EH (cell line): ENCODE results near the gene SPON1.

ENCODE experiments used
- DNase-seq: peaks from one replicate; pipeline ENCODE4 v3.0.0-alpha.2; 2015; ENCODE audit warnings: low read depth

The SPON1 gene

DNA sequence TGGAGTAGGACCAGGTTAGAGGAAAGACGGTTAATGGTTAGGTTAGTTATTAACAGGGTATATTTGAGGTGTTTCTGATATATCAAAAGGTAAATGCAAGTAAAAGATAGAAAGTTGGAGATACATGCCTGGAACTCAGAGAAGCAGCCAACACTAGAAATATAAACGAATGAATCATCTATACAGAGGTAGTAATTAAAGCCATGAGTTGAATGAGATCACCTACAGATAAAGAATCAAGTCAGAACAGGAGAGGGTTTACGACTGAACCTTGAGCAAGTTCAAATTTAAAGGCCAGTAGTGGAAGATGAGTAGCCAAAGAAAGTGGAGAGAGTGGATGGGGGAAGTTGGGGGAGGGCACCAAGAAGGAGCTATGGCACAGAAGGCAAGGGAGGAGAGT is 73.9 kb downstream of the SPON1 start:
- no peak for DNase-seq

DNA sequence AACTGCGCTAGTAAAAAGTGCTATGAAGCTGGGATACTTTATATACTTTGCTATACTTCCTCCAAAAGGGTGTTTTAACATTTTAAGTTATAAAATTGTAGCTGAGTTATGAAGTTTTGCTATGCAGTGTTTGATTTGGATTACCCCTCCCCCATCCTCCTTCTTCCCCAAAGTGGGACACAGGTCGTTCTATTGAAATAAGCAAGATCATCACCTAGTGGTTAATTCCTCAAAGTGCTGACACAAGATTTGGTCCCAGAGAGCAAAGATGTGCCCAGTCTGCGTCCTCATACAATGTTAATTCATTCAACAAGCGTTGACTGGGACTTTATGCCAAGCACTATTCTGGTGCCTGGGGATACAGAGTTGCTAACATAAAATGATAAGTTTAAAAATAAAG is 78.5 kb downstream of the SPON1 start:
- DNase-seq: peak; percentile 20

DNA sequence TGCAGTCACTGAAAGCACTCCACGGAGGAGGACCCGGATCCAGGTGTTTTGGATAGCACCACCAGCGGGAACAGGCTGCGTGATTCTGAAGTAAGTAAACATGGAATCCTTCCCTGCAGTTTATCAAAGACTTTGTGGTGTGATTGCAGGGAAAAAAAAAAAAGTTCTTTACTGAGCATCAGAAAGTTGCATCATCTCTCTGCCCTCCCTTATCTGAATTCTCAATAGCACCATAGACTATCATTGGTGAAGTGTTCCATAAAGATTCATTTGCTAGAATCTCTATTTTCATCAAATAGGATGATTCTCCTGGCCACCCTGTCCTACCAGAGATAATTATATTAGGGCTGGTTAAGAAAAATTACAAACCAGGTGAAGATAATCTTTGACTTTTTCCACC is 79.0 kb downstream of the SPON1 start:
- no peak for DNase-seq

DNA sequence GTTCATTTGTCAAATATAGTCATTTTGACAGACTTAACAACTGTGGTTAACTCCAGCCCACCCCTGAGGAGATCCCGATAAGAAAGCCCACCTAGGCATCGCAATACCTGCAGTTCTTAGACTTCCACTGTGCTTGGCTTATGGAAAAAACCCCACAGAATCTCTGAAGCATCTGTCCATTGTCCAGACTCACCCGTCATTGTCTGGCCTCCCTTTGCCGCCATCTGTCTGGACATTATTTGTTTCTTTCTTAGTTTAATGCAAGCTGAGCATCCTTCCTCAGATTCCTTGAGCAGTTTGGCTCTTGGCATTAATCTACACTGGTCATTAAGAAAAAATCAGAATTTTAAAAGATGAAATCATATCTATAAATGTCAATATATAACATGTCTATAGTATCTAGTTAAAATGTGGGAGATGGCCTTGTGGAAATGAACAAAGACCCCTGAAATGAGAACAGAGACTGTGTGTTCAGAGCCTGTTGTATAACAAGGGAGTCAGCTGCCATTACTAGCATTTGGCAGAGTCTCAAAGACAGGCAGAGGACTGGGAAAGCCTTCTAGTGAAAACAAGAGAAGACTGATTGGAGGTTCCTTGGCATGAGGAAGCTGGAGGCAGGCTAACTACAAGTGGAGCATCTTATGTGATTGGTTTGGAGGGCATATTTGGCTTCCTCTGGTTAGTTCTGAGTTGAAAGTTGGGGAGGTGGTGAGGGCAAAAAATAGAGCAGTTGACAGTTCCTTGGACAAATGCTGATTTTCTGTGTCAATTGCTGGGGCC is 80.4 kb downstream of the SPON1 start:
- no peak for DNase-seq

DNA sequence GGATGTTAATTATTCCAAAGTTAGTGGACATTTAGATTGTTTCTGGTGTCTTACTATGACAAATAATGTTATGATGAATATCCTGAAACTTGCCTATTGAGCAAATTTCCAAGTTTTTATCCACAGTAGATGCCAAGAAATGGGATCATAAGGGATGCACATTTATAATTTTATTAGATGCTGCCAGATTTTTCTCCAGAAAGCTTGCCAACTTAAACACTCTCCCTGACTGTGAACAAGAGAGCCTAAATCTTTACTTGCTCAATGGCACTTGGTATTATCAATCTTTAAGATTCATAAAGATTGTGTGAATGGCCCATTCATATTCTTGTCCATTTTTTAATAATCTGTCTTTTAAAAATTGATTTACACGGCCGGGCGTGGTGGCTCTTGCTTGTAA is 82.4 kb downstream of the SPON1 start:
- no peak for DNase-seq

DNA sequence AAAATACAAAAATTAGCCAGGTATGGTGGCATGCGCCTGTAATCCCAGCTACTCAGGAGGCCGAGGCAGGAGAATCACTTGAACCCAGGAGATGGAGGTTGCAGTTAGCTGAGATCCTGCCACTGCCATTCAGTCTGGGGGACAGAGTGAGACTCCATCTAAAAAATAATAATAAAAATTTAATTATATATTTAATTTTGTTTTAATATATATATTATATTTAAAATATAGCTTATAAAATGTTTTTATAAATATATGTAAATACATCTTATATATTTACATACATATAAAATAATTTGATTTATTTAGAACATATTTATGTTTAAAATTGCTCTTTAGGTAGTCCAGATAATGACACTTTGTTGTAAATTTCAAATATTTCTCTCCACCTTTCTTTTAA is 82.9 kb downstream of the SPON1 start:
- DNase-seq: no peak

DNA sequence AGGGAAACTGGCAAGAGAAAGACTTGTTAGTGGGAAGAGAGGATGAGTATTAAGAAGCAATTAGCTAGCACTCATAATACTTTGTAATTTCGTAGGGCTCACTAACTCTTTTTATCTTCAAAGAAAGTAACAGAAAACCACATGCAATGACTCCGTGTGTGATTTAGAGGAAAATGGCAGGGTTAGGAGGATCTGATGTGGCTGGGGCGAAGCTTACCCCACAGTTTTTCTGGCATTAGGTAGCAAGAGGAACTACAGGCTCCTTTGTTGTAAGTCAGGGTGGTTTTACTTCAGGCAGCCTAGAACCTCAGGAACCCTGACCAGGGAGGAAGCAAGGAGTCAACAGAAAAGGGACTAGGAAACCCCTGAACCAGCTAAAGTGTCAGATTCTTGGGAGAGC is 89.7 kb downstream of the SPON1 start:
- DNase-seq: no peak

DNA sequence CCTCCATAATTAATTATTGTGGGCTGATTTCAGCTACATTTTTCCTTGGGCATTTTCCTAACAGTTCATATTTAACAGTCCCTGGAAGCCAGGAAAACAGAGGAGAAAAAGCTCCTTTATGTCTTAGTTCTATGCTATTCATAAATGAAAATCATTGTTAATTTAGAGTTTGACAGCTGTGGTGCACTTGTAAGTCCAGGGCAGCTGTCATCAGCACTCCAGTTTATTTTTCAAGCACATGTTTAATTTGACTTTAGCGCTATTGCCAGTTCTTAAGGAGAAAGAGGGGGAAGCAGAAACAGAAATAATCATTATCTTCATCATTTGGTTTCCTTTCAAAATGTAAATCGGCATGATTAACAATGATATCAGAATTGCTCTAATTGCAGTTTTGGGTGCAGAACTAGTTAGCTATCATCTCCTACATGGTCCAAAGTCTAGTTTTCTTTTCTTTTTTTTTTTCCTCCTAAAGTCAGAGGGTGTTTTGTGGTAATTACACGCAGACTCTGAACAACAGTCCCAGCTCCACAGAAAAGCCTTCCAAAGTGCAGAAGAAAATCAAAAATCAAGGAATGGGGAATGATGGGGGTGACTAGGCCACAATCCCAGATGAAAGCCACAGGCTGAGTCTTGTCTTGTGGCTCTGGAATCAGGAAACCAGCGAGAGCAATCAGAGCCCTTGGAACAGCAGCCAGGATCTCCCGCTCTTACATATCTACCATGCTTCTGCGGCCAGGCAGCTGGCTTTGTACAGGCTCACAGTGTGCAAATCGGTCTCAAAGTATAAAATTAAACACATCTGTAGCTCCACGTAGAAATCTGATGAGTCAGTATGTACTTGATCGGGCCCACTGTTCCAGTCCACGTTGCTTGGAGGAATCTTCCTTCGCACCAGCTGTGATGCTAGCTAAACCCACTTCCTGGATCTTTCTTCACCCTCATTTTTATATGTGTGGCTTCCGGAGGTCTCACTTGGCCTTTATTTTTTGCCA is 91.9 kb downstream of the SPON1 start:
- DNase-seq: peak; percentile 48

DNA sequence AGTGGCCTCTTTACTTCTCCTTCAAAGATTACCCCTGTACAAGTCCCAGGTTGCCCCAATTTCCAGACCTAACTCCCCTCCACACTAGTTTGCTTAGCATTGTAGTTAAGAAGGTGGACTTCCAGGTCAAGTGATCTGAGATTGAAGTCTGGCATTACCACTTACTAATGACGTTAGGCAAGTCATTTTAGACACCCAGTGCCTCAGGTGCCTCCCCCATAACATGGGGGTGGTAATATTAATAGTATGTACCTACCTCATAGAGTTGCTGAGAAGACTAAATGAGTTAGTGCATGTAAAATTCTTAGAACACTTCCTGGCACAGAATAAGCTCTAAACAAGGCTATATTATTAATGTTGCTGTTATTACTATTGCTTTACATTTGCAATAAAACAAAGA is 93.4 kb downstream of the SPON1 start:
- no peak for DNase-seq

DNA sequence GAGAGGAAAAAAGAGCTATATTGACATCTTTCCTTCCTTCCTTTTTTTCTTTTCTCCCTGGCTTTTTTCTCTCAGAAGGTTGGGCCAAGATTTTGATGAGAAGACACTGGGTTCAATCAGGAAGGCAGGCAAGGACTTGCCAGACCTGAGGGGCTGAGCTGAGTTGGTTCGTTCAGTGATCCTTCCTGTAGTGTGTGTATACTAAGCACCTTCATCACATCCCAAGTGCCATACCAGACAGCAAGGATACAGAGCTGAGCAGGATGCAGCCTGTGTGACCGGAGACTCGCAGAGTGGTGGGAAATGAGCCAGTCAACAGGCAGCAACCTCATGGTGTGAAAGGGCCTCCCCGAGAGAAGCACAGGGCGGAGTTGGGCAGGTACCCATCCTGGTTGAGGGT is 95.5 kb downstream of the SPON1 start:
- no peak for DNase-seq

DNA sequence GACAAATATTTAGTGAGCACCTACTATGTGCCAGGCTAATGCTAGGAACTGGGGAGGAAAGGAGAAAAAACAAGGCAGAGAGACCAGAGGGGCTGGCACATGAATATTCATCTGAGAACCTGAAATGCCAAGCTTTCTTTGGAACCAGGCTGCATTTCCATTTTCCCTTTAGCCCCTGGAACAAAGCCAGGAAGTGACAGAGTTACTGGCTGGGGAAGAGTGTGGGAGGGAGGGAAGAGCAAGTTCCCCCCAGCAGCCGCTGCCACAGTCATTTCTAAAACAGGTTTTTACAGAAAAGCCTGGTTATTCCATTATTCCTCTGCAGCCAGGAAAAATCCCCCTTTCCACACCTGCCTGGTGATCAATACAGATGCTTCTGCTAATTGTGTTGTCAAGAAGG is 97.0 kb downstream of the SPON1 start:
- DNase-seq: no peak

DNA sequence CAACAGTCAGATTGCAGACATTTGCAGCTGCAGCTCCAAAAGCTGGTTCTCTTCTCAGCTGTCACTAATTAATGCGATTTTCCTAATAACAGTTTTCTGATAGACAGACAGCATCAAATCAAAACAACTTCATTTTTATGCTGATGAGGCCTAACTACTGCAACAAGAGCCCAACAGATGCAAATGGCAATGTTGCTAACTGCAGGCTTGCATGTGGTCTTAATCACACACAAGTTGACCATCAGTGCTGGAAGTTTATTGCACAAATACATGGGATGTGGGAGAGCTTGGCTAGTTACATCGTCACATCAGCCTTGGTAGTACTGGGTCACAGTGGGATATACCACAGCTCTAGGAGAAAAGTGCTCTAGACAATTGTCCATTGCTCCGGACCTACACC is 99.2 kb downstream of the SPON1 start:
- DNase-seq: no peak

DNA sequence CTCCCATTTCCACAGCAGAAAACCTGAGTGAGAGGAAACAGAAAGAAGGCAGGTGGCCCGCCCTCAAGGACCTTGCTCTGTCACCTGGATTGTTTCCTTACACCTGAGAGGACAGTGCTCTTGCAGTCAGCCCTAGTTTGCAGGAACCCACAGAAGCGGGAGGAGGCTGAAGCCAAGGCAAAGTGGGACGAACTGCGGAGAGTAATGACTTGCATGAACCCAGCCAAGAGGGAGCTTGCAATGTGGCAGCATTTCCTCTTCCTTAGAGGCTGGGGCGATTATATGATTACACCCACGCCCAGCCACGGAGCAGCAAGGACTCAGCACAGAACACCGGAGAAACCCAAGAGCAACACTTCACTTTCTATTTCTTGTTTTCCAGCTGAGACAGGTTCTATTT is 102.6 kb downstream of the SPON1 start:
- DNase-seq: no peak

DNA sequence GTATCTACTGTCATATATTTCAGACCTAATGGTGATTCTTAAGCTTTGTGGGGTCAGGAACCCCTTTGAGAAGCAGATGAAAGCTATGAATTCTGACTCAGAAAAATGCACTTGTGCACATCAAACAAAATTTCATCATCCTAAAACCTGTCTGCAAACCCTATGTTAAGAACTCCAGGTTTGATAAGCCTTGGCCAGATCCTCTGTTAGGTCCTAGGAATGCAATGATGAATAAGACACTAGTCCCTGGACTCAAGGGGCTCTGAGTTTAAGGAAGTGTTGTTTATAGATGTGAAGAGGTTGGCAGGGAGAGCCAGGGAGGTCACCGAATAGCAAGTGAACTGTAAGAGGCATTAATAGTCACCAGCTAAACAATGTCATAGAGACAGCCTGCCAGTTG is 103.2 kb downstream of the SPON1 start:
- no peak for DNase-seq

DNA sequence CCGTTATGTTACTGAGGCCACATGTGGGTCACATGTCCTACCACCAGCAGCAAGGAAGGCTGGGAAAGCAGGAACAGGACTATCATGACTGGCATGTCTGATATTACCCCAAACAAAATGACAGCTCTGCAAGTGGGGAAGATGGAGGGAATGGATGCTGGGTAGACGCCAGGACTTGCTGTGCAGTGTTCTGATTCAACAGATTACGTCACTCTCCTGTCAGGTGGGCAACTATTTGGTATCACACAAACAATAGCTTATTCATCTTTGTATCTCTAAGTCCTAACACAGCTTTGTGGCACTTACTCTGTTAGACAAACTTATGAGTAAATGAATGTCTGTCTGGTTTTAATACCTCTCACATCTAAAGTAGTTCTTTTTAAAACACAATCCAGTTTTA is 105.2 kb downstream of the SPON1 start:
- DNase-seq: no peak

DNA sequence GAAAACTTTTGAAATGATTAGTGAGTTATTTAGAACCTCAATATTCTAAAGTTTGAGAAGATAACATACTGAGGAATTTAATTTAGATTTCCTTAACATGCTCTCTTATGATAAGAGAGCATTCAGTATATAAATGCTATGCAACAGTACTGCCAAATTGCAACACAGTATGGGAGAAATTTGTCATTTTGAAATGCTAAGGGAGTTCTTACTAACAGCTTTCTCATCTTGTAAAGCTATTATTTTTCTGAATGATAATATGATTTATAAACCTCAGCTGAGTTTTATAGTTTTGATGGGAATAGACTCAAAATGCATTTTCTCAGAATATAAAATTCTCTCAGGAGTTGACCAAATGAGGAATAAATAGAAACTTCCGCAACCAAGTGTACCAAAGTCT is 108.4 kb downstream of the SPON1 start:
- DNase-seq: no peak

DNA sequence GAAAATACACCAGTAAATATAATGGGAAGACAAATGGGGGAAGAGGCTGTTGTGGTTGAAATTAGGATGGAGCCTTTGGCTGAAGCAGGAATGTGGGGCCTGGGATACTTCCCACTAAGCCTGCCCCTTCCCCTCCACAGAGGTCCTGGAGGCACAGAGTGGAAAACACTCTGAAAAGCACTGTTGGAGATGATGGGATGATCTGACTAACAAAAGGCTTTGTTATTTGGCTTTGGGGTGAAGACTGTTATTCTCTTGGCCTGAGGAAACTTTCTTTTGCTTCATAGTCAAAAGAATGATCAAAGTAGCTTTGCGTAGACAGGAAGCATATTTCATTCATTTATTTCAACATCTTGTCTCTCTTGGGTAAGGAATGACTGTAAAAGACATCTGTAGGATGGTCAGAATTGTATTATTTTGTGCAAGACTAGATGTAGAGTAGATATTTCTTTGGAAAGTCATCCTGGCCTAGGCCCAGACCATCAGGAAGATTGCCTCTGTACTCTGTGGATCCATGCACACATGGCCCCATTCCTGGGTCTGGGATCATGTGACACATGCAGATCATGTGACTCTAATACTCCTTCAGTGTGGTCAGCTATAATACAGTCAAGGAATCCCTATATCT is 111.4 kb downstream of the SPON1 start:
- no peak for DNase-seq

DNA sequence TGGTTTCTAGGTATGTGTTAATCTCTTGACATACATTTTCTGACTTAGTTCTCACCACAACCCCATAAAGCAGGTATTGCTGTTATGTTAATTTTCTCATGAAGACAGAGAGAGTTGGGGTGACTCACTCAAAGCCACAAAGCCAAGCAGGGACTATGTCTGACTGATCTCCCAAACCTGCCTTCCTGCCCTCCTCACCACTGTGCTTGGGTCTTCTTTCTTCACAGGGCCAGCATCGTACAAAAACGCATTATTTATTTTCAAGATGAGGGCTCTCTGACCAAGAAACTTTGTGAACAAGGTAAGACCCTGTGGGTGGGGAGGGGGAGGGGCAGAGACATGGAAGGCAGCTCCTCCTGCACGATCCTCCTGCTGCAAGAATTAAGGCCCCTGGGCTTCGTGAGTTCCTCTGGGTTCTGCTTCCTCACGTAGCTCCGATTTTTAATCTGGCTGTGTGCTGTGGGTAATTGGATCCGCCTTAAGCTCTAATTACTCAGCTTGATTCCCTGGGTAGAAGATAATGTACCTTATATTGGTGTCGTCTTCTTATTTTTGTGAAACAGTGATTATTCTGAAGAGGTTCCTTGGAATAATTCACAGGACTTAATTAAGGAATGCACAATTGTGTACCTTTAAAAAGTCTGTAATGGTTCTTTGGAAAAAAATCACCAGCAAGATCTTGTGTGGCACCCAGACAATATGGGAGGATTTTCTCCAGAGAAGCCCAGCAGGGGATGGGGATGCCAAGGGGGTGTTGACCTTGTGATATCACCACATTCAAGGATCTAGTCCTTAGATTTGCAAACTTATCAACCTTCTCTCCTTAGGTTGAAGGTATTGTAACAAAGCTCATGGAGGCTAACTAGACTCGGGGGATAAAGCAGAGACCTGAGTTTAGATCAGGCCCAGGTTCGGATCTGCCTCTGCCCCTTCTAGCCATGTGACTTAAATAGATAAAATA is 112.9 kb downstream of the SPON1 start:
- peak; percentile 3 for DNase-seq

DNA sequence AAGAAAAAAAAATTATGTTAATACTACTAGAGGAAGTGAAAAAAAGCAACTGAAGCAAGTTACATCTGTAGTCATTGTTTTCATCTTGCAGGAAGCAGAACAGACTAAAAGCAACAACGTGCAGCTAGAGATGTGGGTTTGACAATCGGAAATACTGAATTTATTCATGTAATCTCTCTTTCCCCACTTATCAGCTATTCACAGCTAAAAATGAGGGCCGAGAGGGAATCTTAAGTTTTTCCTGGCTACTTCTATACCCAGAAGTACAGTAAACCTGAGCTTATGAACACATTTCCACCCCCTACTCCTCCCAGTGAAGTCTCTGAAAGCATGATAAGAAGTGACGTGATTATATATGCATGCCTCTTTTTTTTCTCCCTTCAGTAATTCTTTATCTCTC is 116.5 kb downstream of the SPON1 start:
- DNase-seq: no peak

DNA sequence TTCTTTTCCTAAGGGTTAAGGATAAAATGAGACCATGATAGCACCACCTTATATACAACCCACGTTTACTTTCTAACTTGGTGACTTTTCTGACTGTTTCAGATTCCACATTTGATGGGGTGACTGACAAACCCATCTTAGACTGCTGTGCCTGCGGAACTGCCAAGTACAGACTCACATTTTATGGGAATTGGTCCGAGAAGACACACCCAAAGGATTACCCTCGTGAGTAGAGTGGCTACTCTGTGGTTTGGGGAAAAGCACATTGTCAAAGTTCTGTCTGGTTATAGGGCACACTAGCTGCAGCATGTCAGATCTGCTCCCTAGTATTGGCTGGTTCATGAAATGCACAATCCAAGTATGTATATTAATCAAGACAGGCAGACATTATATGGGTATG is 117.3 kb downstream of the SPON1 start:
- DNase-seq: no peak

DNA sequence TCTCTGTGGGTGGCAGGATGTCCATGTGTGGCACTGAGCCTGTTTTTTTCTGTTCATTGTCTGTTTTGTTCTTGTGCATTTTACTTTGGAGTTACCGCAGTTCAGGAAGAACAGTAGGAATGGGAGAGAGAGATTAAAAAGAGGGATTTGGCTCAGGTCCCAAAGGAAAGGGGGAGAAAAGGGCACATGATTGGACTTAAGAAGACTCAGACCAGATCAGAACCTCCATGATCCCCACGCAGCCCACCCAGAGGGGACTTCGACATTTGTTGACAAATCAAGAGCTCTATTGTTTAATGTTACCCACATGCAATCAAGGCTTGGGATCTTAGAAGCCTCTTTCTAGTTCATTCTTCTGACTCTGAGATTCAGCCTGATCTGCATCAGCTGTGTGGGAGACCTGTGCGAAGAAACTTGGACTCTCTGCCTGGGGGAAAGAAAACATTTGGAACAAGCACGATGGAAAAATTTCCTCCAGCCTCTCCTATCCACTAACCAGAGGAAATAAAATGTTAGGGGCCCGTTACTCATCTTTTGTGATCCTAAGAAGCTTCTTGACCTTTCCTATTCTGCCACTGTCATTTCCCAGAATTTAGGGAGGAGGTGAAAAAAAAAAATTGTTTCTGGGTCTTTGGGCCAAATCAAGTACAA is 119.2 kb downstream of the SPON1 start:
- no peak for DNase-seq
